Sigmoid colon (tissue), 7 donors: Measurements from ENCODE around the gene SETD7. TPM values are rescaled to one million over a fixed set of nuclear protein-coding genes. Genes with fewer than 3 reads are reported as not detected.

ENCODE experiments used
- DNase-seq: peaks from one replicate; pipeline ENCODE4 v3.0.0-alpha.2; 2019
- H3K27ac ChIP-seq, 4 donors: fragments of 200-600 bp; sonication (generic); one replicate each; pipeline ENCODE4 v1.5.1; 2016 to 2019; ENCODE audit warnings: mild to moderate bottlenecking in 1 of 4
- H3K27me3 ChIP-seq, 3 donors: fragments of 200-600 bp; sonication (generic); one replicate each; pipeline ENCODE4 v1.5.1; 2019; ENCODE audit warnings: mild to moderate bottlenecking in 1 of 3
- H3K36me3 ChIP-seq, 4 donors: fragments of 200-600 bp; sonication (generic); one replicate each; pipeline ENCODE4 v1.5.1; 2016 to 2019
- H3K4me1 ChIP-seq, 4 donors: fragments of 200-600 bp; sonication (generic); one replicate each; pipeline ENCODE4 v1.5.1; 2017 to 2019
- H3K4me3 ChIP-seq, 4 donors: fragments of 200-600 bp; sonication (generic); one replicate each; pipeline ENCODE4 v1.5.1; 2017 to 2019; ENCODE audit warnings: mild to moderate bottlenecking in 2 of 4, moderate library complexity in 1 of 4
- H3K9me3 ChIP-seq, 4 donors: fragments of 200-600 bp in 3 of 4; sonication (generic) in 3 of 4; one replicate each; pipeline versions ENCODE4 v1.5.1 to v1.6.1; 2013 to 2019
- CTCF ChIP-seq, 4 experiments: fragments of 450-650 bp in 3 of 4; fragments of 200-600 bp in 1 of 4; IDR thresholded peaks; one replicate each; pipeline ENCODE4 v1.5.1; 2016 to 2019; ENCODE audit warnings: antibody characterized with exemption in 4 of 4, mild to moderate bottlenecking in 3 of 4, moderate library complexity in 2 of 4
- EP300 ChIP-seq, 4 donors: sonication (generic); formaldehyde crosslinking; IDR thresholded peaks; one replicate each; pipeline ENCODE4 v1.6.1; 2017; ENCODE audit warnings: antibody characterized with exemption in 4 of 4
- POLR2A ChIP-seq, 2 donors: fragments of 450-650 bp; IDR thresholded peaks; one replicate each; pipeline ENCODE4 v1.6.1; 2016; ENCODE audit warnings: antibody characterized with exemption in 2 of 2, mild to moderate bottlenecking in 2 of 2, moderate library complexity in 2 of 2
- POLR2AphosphoS5 ChIP-seq, 4 donors: sonication (generic); formaldehyde crosslinking; IDR thresholded peaks; one replicate each; pipeline ENCODE4 v1.6.1; 2017; ENCODE audit warnings: antibody characterized with exemption in 4 of 4
- WGBS, 2 donors: extraction: QIAGEN DNeasy Blood & Tissue Kit; methylation state at CpG; one replicate each; pipeline ENCODE4 v1.1.7; 2013; 5-methylcytosine and 5-hydroxymethylcytosine counted together
- intact Hi-C: fragments of 100-400 bp; cut with DNase I; formaldehyde crosslinking; loops from one replicate; pipeline ENCODE4 v1.15.1; 2023
- polyA plus RNA-seq, 3 donors: library from polyadenylated mRNA; stranded (reverse); fragments of 200-250 nt; gene quantifications; one replicate each; pipeline ENCODE4 v1.2.3, GENCODE V29; 2013
- total RNA-seq, 4 donors: library from RNA; depleted of rRNA; stranded (reverse); fragments of >200 nt; gene quantifications; one replicate each; pipeline ENCODE4 v1.1.0, GENCODE V29; 2016
- donor health status: healthy with polysubstance abuse.
- donor health status: Bipolar disorder and iron deficiency.
- donor health status: healthy.

Gene SETD7
- total and polyA plus RNA-seq, 7 donors: 7.9 to 102 (median 79.2) TPM

GRCh38 chr4:139540632-139541031 is 15.4 kb downstream of the SETD7 start:
- TF ChIP-seq POLR2AphosphoS5 (IDR thresholded peaks at IDR 0.05) (no peak), POLR2A (IDR thresholded peaks at IDR 0.05) (no peak), EP300 (IDR thresholded peaks at IDR 0.05) (no peak), CTCF (IDR thresholded peaks at IDR 0.05) (no peak)
- Histone ChIP-seq H3K4me1 (peaks cover 0 to 11% (median 2%) of the 10 kb centered on the region in 4 donors), H3K27me3 (no peaks in the 10 kb centered on the region), H3K4me3 (no peak overlapping the region), H3K9me3 (no peaks in the 10 kb centered on the region), H3K27ac (no peak overlapping the region), H3K36me3 (peaks cover 4 to 22% (median 11%) of the 10 kb centered on the region in 4 donors)
- intact Hi-C loops: no loop called here
- no peak for DNase-seq
- 94 to 95% methylated on average over 5 of the region's 5 CpGs for WGBS, 2 donors

GRCh38 chr4:139540161-139540560 is 15.9 kb downstream of the SETD7 start:
- no peaks in the 10 kb centered on the region for H3K9me3 ChIP-seq
- H3K4me1 ChIP-seq: peaks cover 0 to 14% (median 4%) of the 10 kb centered on the region in 4 donors
- 96 to 98% methylated on average over 2 of the region's 2 CpGs for WGBS, 2 donors
- DNase-seq: no peak
- peaks cover 3 to 18% (median 7%) of the 10 kb centered on the region in 4 donors for H3K36me3 ChIP-seq
- no peaks in the 10 kb centered on the region for H3K27me3 ChIP-seq
- H3K4me3 ChIP-seq: no peak overlapping the region
- intact Hi-C loops: no loop called here
- H3K27ac ChIP-seq: no peak overlapping the region
- no peak for TF ChIP-seq EP300 (IDR thresholded peaks at IDR 0.05)
- no peak for TF ChIP-seq POLR2AphosphoS5 (IDR thresholded peaks at IDR 0.05)
- TF ChIP-seq POLR2A (IDR thresholded peaks at IDR 0.05): no peak
- TF ChIP-seq CTCF (IDR thresholded peaks at IDR 0.05): no peak

DNA sequence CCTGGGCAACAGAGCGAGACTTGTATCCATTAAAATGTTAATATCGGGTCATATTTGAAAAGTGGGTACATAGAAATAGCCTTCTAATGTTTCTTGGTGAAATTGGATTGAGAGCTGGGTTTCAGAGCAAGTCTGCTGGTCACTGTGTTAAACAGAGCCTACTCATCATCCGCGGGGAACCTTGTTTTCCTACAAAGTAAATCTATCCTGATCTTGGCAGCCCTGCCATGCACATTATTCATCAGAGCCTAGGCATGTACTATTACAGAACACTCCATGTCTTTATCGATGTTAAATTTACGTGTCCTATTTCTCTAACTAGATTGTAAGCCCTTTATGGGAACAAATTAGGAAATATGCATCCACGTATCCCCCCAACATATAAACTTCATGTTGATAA is 18.7 kb downstream of the SETD7 start:
- WGBS, 2 donors: 97% methylated on average over 7 of the region's 7 CpGs

GRCh38 chr4:139535871-139536234 is 20.2 kb downstream of the SETD7 start:
- H3K4me3 ChIP-seq: no peak overlapping the region
- 72 to 78% methylated on average over 5 of the region's 5 CpGs for WGBS, 2 donors
- no peak for TF ChIP-seq POLR2A (IDR thresholded peaks at IDR 0.05)
- no peak for TF ChIP-seq EP300 (IDR thresholded peaks at IDR 0.05)
- TF ChIP-seq POLR2AphosphoS5 (IDR thresholded peaks at IDR 0.05): no peak
- TF ChIP-seq CTCF (IDR thresholded peaks at IDR 0.05): no peak
- H3K4me1 ChIP-seq: peaks cover 0 to 12% (median 4%) of the 10 kb centered on the region in 4 donors
- H3K27me3 ChIP-seq: no peaks in the 10 kb centered on the region
- H3K36me3 ChIP-seq: peaks cover 0 to 28% (median 0%) of the 10 kb centered on the region in 4 donors
- no peak overlapping the region for H3K27ac ChIP-seq
- DNase-seq: no peak
- no peaks in the 10 kb centered on the region for H3K9me3 ChIP-seq
- intact Hi-C loops: no loop called here

More for the DNA sequence above, 18.7 kb downstream of the SETD7 start:
- H3K4me1 ChIP-seq: peaks cover 0 to 14% (median 4%) of the 10 kb centered on the region in 4 donors
- no peak for DNase-seq
- intact Hi-C loops: no loop called here
- H3K36me3 ChIP-seq: peaks cover 0 to 18% (median 0%) of the 10 kb centered on the region in 4 donors
- H3K27me3 ChIP-seq: no peaks in the 10 kb centered on the region
- H3K4me3 ChIP-seq: no peak overlapping the region
- TF ChIP-seq POLR2A (IDR thresholded peaks at IDR 0.05) (no peak), CTCF (IDR thresholded peaks at IDR 0.05) (no peak), POLR2AphosphoS5 (IDR thresholded peaks at IDR 0.05) (no peak), EP300 (IDR thresholded peaks at IDR 0.05) (no peak)
- H3K27ac ChIP-seq: no peak overlapping the region
- no peaks in the 10 kb centered on the region for H3K9me3 ChIP-seq
